H1 (cell line): ENCODE measurements around the gene ZSWIM6. TPM values are rescaled to one million over a fixed set of nuclear protein-coding genes. Genes with fewer than 3 reads are reported as not detected.

ENCODE experiments used
- CTCF ChIA-PET: fragments of 300-600 bp; sonication (Branson Sonifier 250); formaldehyde crosslinking; loops from one replicate; lab custom pipeline; 2021; ENCODE audit not compliant: partially characterized antibody; lab: Charles Lee
- POLR2A ChIA-PET: fragments of 300-600 bp; sonication (Branson Sonifier 250); formaldehyde crosslinking; loops from one replicate; lab custom pipeline; 2021; ENCODE audit warnings: inconsistent platforms; ENCODE audit not compliant: partially characterized antibody; lab: Charles Lee
- DNase-seq, 2 experiments: peaks; one replicate each; pipeline versions ENCODE4 v3.0.0 to v3.0.0-alpha.2; 2010 to 2022; ENCODE audit warnings: low spot score in 2 of 2, low read depth in 1 of 2, mixed read lengths in 1 of 2
- FAIRE-seq: peaks from 2 replicates; lab custom pipeline; 2011; peaks lifted over from hg19 to GRCh38; lab: Jason Lieb, UNC
- H2AFZ ChIP-seq: 2 replicates; pipeline ENCODE4 v1.8.1; 2012; ENCODE audit warnings: low read length, inconsistent platforms
- H2AK5ac ChIP-seq: 2 replicates; pipeline ENCODE4 v1.6.1; 2013; ENCODE audit warnings: low read depth, low read length
- H2BK120ac ChIP-seq: replicated peaks from 2 replicates; pipeline ENCODE3; 2013; ENCODE audit warnings: low read depth, low read length, inconsistent platforms
- H2BK12ac ChIP-seq: 2 replicates; pipeline ENCODE4 v1.6.1; 2013; ENCODE audit warnings: low read depth, low read length
- H2BK15ac ChIP-seq: 2 replicates; pipeline ENCODE4 v1.6.1; 2013; ENCODE audit warnings: low read length
- H2BK20ac ChIP-seq: 2 replicates; pipeline ENCODE4 v1.6.1; 2013; ENCODE audit warnings: low read length
- H2BK5ac ChIP-seq: 2 replicates; pipeline ENCODE4 v1.6.1; 2013; ENCODE audit warnings: low read depth, low read length
- H3K14ac ChIP-seq: 2 replicates; pipeline ENCODE4 v1.6.1; 2013; ENCODE audit warnings: inconsistent platforms; ENCODE audit not compliant: insufficient read length
- H3K18ac ChIP-seq: 2 replicates; pipeline ENCODE4 v1.6.1; 2013; ENCODE audit warnings: low read length; ENCODE audit errors: extremely low read depth
- H3K23ac ChIP-seq: 2 replicates; pipeline ENCODE4 v1.6.1; 2013; ENCODE audit warnings: inconsistent platforms; ENCODE audit not compliant: insufficient read length
- H3K23me2 ChIP-seq: 2 replicates; pipeline ENCODE4 v1.6.1; 2013; ENCODE audit warnings: low read depth, low read length
- H3K27ac ChIP-seq: 2 replicates; pipeline ENCODE4 v1.6.1; 2011; ENCODE audit warnings: low read depth, low read length, inconsistent platforms
- H3K27me3 ChIP-seq, 4 experiments: replicated peaks in 1 of 4; 1 replicate in 1 of 4; 2 replicates in 3 of 4; pipeline versions ENCODE4 v1.6.1 to v1.8.1; 2011 to 2013; ENCODE audit warnings: low read length in 3 of 4, mild to moderate bottlenecking in 3 of 4, inconsistent platforms in 2 of 4, mixed read lengths in 2 of 4, moderate library complexity in 1 of 4; ENCODE audit not compliant: control insufficient read depth in 3 of 4, insufficient read depth in 3 of 4; ENCODE audit errors: extremely low read depth in 1 of 4
- H3K36me3 ChIP-seq, 4 experiments: 2 replicates each; pipeline versions ENCODE4 v1.6.1 to v1.8.1; 2011 to 2013; ENCODE audit warnings: mild to moderate bottlenecking in 4 of 4, low read length in 3 of 4, moderate library complexity in 2 of 4, control low read depth in 1 of 4, inconsistent platforms in 1 of 4; ENCODE audit not compliant: insufficient read depth in 4 of 4, control insufficient read depth in 2 of 4
- H3K4ac ChIP-seq: replicated peaks from 2 replicates; pipeline ENCODE3; 2013; ENCODE audit warnings: low read length, low read depth, mixed read lengths, inconsistent platforms; ENCODE audit not compliant: insufficient read length
- H3K4me1 ChIP-seq, 4 experiments: replicated peaks in 1 of 4; 1 replicate in 1 of 4; 2 replicates in 3 of 4; pipeline versions ENCODE4 v1.6.1 to v1.8.1; 2011 to 2013; ENCODE audit warnings: low read length in 3 of 4, inconsistent platforms in 2 of 4, mixed read lengths in 1 of 4; ENCODE audit not compliant: insufficient read depth in 4 of 4, control insufficient read depth in 3 of 4
- H3K4me2 ChIP-seq, 2 experiments: 2 replicates each; pipeline versions ENCODE4 v1.6.1 to v1.8.1; 2011 to 2013; ENCODE audit warnings: low read depth in 2 of 2, low read length in 2 of 2, control low read depth in 1 of 2, inconsistent platforms in 1 of 2, mild to moderate bottlenecking in 1 of 2; ENCODE audit not compliant: insufficient read depth in 1 of 2
- H3K4me3 ChIP-seq, 4 experiments: fragments of 200-600, 300-600 bp in 1 of 4; sonication (generic), shearing (Covaris generic), sonication (Bioruptor Twin) in 1 of 4; 2 replicates each; pipeline versions ENCODE4 v1.5.1 to v1.8.1; 2011 to 2016; ENCODE audit warnings: low read length in 4 of 4, low read depth in 3 of 4, control low read depth in 2 of 4, inconsistent platforms in 2 of 4, mild to moderate bottlenecking in 2 of 4, mixed read lengths in 1 of 4, moderate library complexity in 1 of 4; ENCODE audit not compliant: insufficient read depth in 2 of 4; ENCODE audit errors: extremely low read depth in 1 of 4
- H3K56ac ChIP-seq: replicated peaks from 2 replicates; pipeline ENCODE3; 2013; ENCODE audit warnings: low read depth, mild to moderate bottlenecking, mixed read lengths, low read length, inconsistent platforms; ENCODE audit not compliant: insufficient read length
- H3K79me1 ChIP-seq: 2 replicates; pipeline ENCODE4 v1.6.1; 2013; ENCODE audit warnings: low read depth, low read length, control low read depth
- H3K79me2 ChIP-seq, 2 experiments: 2 replicates each; pipeline versions ENCODE4 v1.6.1 to v1.8.1; 2012 to 2013; ENCODE audit warnings: low read length in 2 of 2, mild to moderate bottlenecking in 2 of 2, inconsistent platforms in 1 of 2; ENCODE audit not compliant: insufficient read depth in 2 of 2, control insufficient read depth in 1 of 2
- H3K9ac ChIP-seq, 4 experiments: replicated peaks in 1 of 4; 1 replicate in 1 of 4; 2 replicates in 3 of 4; pipeline versions ENCODE4 v1.6.1 to v1.8.1; 2011 to 2013; ENCODE audit warnings: low read depth in 3 of 4, low read length in 3 of 4, control low read depth in 2 of 4, mild to moderate bottlenecking in 2 of 4, moderate library complexity in 2 of 4, inconsistent platforms in 1 of 4; ENCODE audit errors: extremely low read depth in 1 of 4
- H3K9me3 ChIP-seq, 2 experiments: 2 replicates each; pipeline versions ENCODE4 v1.6.1 to v1.8.1; 2012 to 2013; ENCODE audit warnings: mild to moderate bottlenecking in 2 of 2, moderate library complexity in 2 of 2, control low read depth in 1 of 2, inconsistent platforms in 1 of 2, low read depth in 1 of 2, low read length in 1 of 2, mixed read lengths in 1 of 2; ENCODE audit not compliant: insufficient read depth in 2 of 2
- H4K20me1 ChIP-seq, 2 experiments: replicated peaks in 1 of 2; 2 replicates each; pipeline versions ENCODE3 to v1.8.1; 2011 to 2013; ENCODE audit warnings: inconsistent platforms in 2 of 2, low read length in 2 of 2, mild to moderate bottlenecking in 1 of 2; ENCODE audit not compliant: insufficient read depth in 2 of 2, control insufficient read depth in 1 of 2
- H4K5ac ChIP-seq: 2 replicates; pipeline ENCODE4 v1.6.1; 2013; ENCODE audit warnings: low read length, low read depth, mixed read lengths, inconsistent platforms; ENCODE audit not compliant: insufficient read length
- H4K8ac ChIP-seq: 2 replicates; pipeline ENCODE4 v1.8.0; 2013; ENCODE audit warnings: mild to moderate bottlenecking, moderate library complexity, low read length, inconsistent platforms; ENCODE audit not compliant: insufficient read depth; ENCODE audit errors: extremely low read depth
- H4K91ac ChIP-seq: replicated peaks from 2 replicates; pipeline ENCODE3; 2013; ENCODE audit warnings: low read length, mixed read lengths, inconsistent platforms; ENCODE audit not compliant: insufficient read length
- FOSL1 ChIP-seq: IDR thresholded peaks from 2 replicates; pipeline ENCODE4 v1.6.1; 2011; ENCODE audit warnings: mild to moderate bottlenecking, low read depth, low read length, moderate library complexity; ENCODE audit not compliant: insufficient read depth
- GABPA ChIP-seq: IDR thresholded peaks from 2 replicates; pipeline ENCODE4 v1.6.1; 2011; ENCODE audit warnings: mild to moderate bottlenecking, low read length, moderate library complexity, borderline replicate concordance; ENCODE audit not compliant: insufficient read depth
- KDM4A ChIP-seq: IDR thresholded peaks from one replicate; pipeline ENCODE4 v1.7.1; 2012; ENCODE audit warnings: low read depth, mild to moderate bottlenecking, moderate library complexity, low read length, inconsistent platforms; ENCODE audit not compliant: severe bottlenecking
- RNF2 ChIP-seq: fragments of 200-900, 300-1000 bp; sonication (generic); IDR thresholded peaks from 2 replicates; pipeline ENCODE4 v1.7.1; 2016; ENCODE audit warnings: borderline replicate concordance, low read depth, mild to moderate bottlenecking, antibody characterized with exemption, low read length; ENCODE audit not compliant: poor library complexity, severe bottlenecking; ENCODE audit errors: missing control alignments
- SUZ12 ChIP-seq: fragments of 200-600 bp; sonication (generic); IDR thresholded peaks from 2 replicates; pipeline ENCODE4 v1.6.1; 2012; ENCODE audit warnings: mild to moderate bottlenecking, inconsistent platforms, low read length, moderate library complexity, mixed read lengths
- TAF1 ChIP-seq: IDR thresholded peaks from 2 replicates; pipeline ENCODE4 v1.6.1; 2011; ENCODE audit warnings: mild to moderate bottlenecking, low read depth, low read length
- YY1 ChIP-seq: IDR thresholded peaks from 2 replicates; pipeline ENCODE4 v1.6.1; 2011; ENCODE audit warnings: low read depth, mild to moderate bottlenecking, low read length
- WGBS, 2 experiments: shearing (Covaris generic) in 1 of 2; methylation state at CpG; one replicate each; pipeline versions ENCODE4 v1.1.6 to v1.1.7; 2013 to 2015; ENCODE audit warnings: low lambda C conversion rate in 2 of 2, mixed read lengths in 2 of 2, inconsistent platforms in 1 of 2, low coverage in 1 of 2, missing lambda C conversion rate in 1 of 2; ENCODE audit not compliant: insufficient replicate concordance in 2 of 2, insufficient coverage in 1 of 2, insufficient read length in 1 of 2; ENCODE audit errors: extremely low coverage in 1 of 2, missing lambda C conversion rate in 1 of 2; 5-methylcytosine and 5-hydroxymethylcytosine counted together
- polyA plus RNA-seq, 7 experiments: library from polyadenylated mRNA; depleted of rRNA in 3 of 7; stranded (reverse) in 5 of 7; unstranded in 2 of 7; fragments of >200 nt in 5 of 7; fragments of 200-250 nt in 2 of 7; gene quantifications; 1 replicate in 5 of 7; 2 replicates in 1 of 7; 4 replicates in 1 of 7; pipeline versions ENCODE4 v1.2.1 to v1.2.3, GENCODE V29; 2011 to 2013; ENCODE audit warnings: missing spikeins in 2 of 7, mixed read lengths in 2 of 7
- total RNA-seq: library from RNA; stranded (reverse); fragmentation: NEBNext Ultra II Directional; extraction: Animal tissue kit (Norgen Biotek cat#: 25700); gene quantifications from 2 replicates; pipeline ENCODE4 v1.2.1, GENCODE V29; 2021

ZSWIM6 gene
- total and polyA plus RNA-seq, 2 of the 8 experiments (the other 6 are each of a cell fraction or from before 2014, with no cell fraction given) = 7.9 to 12.4 TPM

- CTCF ChIA-PET = no interaction called here
- WGBS, 2 experiments = 77% methylated on average over 3 of the region's 3 CpGs; no CpG with 5 or more reads in 1 of the 2 experiments
- FAIRE-seq = no peak
Measured at GRCh38 chr5:61298066-61298465, 34.0 kb upstream of the ZSWIM6 start.

More at GRCh38 chr5:61298066-61298465, 34.0 kb upstream of the ZSWIM6 start:
- Histone ChIP-seq H3K27ac (no peak overlapping the region), H3K23me2 (no peaks in the 10 kb centered on the region), H2AFZ (no peak overlapping the region), H4K20me1 (no peaks in the 10 kb centered on the region), H3K23ac (no peak overlapping the region), H3K56ac (no peak overlapping the region), H3K4me1 (peaks cover 0 to 8% (median 3%) of the 10 kb centered on the region in 4 experiments; a peak in 4 of 7 replicates), H3K4me2 (no peak overlapping the region), H2BK120ac (no peak overlapping the region), H2AK5ac (no peak overlapping the region), H3K36me3 (no peaks in the 10 kb centered on the region), H2BK20ac (no peak overlapping the region), H3K18ac (no peak overlapping the region), H3K27me3 (no peaks in the 10 kb centered on the region), H3K9ac (no peak overlapping the region), H3K4ac (no peak overlapping the region), H4K91ac (no peak overlapping the region), H2BK12ac (no peak overlapping the region), H2BK5ac (no peak overlapping the region), H3K79me2 (no peaks in the 10 kb centered on the region), H2BK15ac (no peak overlapping the region), H4K8ac (no peak overlapping the region), H3K9me3 (no peaks in the 10 kb centered on the region), H3K79me1 (no peaks in the 10 kb centered on the region), H3K4me3 (no peak overlapping the region), H4K5ac (no peak overlapping the region), H3K14ac (no peak overlapping the region)
- no peak for DNase-seq
- POLR2A ChIA-PET = no interaction called here
- TF ChIP-seq SUZ12 (no peak), RNF2 (no peak), TAF1 (no peak), FOSL1 (no peak), YY1 (no peak), GABPA (no peak), KDM4A (no peak)
